NT2/D1 (cell line): ENCODE results near the gene GPHN.

Experiments used
- DNase-seq: peaks from one replicate; pipeline ENCODE4 v3.0.0-alpha.2; 2011; ENCODE audit warnings: low read depth, low spot score
- H3K27me3 ChIP-seq: 2 replicates; pipeline ENCODE4 v1.6.0; 2011; ENCODE audit warnings: mild to moderate bottlenecking; ENCODE audit not compliant: insufficient read length, insufficient read depth
- H3K36me3 ChIP-seq: 2 replicates; pipeline ENCODE4 v1.6.1; 2011; ENCODE audit warnings: mild to moderate bottlenecking, low read length, mixed read lengths; ENCODE audit not compliant: insufficient read depth, insufficient read length
- H3K4me1 ChIP-seq: 2 replicates; pipeline ENCODE4 v1.5.1; 2011; ENCODE audit not compliant: insufficient read depth, insufficient read length
- H3K4me3 ChIP-seq: 2 replicates; pipeline ENCODE4 v1.5.1; 2011; ENCODE audit warnings: low read depth; ENCODE audit not compliant: insufficient read length
- H3K9ac ChIP-seq: 2 replicates; pipeline ENCODE4 v1.6.0; 2011; ENCODE audit warnings: low read depth; ENCODE audit not compliant: insufficient read length
- H3K9me3 ChIP-seq: 2 replicates; pipeline ENCODE4 v1.5.1; 2011; ENCODE audit warnings: mild to moderate bottlenecking, low read length; ENCODE audit not compliant: insufficient read depth
- SUZ12 ChIP-seq: IDR thresholded peaks from 2 replicates; pipeline ENCODE4 v1.6.1; 2011; ENCODE audit not compliant: insufficient read length, insufficient read depth; ENCODE audit errors: extremely low read depth
- YY1 ChIP-seq: IDR thresholded peaks from 2 replicates; pipeline ENCODE4 v1.6.1; 2011; ENCODE audit not compliant: insufficient read length, insufficient read depth
- ZNF274 ChIP-seq: IDR thresholded peaks from 2 replicates; pipeline ENCODE4 v1.6.1; 2011; ENCODE audit warnings: mild to moderate bottlenecking, low read depth, low read length

Gene GPHN

DNA sequence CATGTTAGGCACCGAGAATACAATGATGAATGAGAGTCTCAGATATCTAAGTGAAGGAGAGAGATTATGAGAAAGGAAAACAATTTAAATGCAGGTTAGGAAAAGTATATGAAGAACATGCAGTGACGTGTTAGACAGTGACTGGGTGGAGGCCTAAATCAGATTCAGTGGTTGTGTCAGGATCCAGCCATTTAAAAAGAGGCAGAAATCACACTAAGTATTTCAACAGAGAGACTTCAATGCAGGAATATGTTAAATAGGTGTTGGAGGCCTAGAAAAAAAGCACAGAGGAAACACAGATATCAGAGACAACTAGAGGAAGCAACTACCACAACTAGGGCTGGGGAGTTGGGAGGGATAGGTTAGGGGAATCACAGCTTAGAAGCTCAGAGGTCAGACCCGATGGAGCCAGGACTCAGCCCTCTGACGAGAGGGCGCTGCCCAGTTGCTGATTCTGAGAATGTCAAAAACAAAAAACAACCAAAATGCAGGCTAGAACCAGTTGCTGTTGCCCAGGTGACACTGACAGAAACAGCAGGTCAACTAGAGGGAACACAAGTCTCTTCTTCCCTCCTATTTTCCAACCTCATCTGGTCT lies 678.3 kb downstream of the GPHN start:
- H3K27me3 ChIP-seq = no peaks in the 10 kb centered on the region
- no peak overlapping the region for H3K9ac ChIP-seq
- no peaks in the 10 kb centered on the region for H3K36me3 ChIP-seq
- H3K4me1 ChIP-seq = no peaks in the 10 kb centered on the region
- no peak for DNase-seq
- no peaks in the 10 kb centered on the region for H3K9me3 ChIP-seq
- TF ChIP-seq YY1 = no peak
- TF ChIP-seq SUZ12 = no peak
- no peak for TF ChIP-seq ZNF274
- no peak overlapping the region for H3K4me3 ChIP-seq

DNA sequence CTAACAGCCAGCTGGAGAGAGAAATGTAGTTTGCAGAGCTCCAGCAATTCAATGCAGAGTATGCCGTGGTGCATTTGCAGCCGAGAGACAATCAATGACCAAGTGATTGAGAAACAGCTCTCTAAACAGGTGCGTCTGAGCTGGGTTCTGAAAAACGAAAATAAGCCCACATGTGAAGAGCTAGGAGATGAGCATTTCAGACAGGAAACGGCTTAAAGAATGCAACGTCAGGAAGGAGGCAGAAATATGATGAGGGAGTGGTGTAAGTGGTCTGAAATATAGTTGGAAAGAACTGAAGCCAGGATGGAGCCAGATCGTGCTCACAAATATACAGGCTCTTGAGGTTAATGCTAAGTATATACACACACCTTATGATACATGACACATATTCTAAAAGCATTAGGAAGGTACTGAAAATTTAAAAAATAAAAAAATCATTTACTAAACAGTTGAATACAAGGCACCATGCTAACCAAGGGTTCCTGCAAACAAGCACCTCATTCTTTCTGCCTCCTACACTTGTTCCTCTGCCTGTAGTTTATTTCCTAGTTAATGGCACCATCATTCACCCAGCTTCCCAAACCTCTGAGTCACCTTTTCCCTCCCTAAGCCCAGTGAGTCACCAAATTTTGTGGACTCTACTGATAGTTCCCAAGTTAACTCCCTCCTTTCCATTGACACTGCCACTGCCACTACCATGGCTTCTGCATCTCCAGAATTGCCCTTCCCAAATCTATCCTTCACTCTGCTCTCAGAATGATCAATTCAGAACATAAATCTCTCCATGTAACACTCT lies 679.0 kb downstream of the GPHN start:
- Histone ChIP-seq H3K9ac (no peak overlapping the region), H3K4me3 (no peak overlapping the region), H3K27me3 (no peaks in the 10 kb centered on the region), H3K9me3 (no peaks in the 10 kb centered on the region), H3K4me1 (no peaks in the 10 kb centered on the region), H3K36me3 (no peaks in the 10 kb centered on the region)
- TF ChIP-seq YY1 (no peak), SUZ12 (no peak), ZNF274 (no peak)
- peak; percentile 23 for DNase-seq

DNA sequence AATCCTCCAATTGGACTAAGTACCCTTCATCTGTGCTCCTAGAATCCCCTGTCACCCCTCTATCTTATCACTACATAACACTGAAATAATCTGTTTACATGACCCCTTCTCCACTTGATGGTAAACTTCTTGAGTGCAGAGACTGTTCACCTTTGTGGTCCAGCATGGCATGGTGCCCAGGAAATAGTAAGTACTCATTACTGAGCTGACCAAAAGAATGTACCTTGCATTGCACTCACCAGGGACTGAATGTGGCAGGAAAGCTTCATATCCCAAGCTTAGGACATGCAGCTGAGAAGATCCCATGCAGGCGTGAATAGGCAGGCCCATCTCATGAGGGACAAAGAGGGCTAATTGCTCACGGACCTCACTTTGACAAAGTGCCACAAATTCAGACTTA lies 679.9 kb downstream of the GPHN start:
- TF ChIP-seq SUZ12 = no peak
- no peak for TF ChIP-seq YY1
- TF ChIP-seq ZNF274 = no peak
- Histone ChIP-seq H3K4me3 (no peak overlapping the region), H3K4me1 (no peaks in the 10 kb centered on the region), H3K36me3 (no peaks in the 10 kb centered on the region), H3K27me3 (no peaks in the 10 kb centered on the region), H3K9ac (no peak overlapping the region), H3K9me3 (no peaks in the 10 kb centered on the region)
- no peak for DNase-seq

DNA sequence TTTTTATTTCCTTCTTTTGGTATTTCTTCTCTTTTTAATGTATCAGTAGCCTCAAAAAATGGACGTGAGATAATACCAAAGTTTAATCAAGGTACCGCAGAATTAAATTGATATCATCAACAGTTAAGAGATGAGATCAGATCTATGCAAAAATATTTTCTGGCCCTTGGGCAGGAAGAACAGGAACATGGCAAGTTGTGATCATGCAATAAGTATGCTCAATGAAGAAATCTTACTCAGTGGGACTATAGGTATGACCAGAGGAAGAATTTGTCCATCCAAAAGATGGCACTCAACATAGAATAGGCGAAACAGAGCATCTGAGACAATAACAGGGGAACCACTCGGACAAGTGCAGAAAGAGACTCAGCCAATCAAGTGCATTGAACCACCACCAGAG lies 680.4 kb downstream of the GPHN start:
- Histone ChIP-seq H3K9me3 (no peaks in the 10 kb centered on the region), H3K4me3 (no peak overlapping the region), H3K4me1 (no peaks in the 10 kb centered on the region), H3K27me3 (no peaks in the 10 kb centered on the region), H3K36me3 (no peaks in the 10 kb centered on the region), H3K9ac (no peak overlapping the region)
- no peak for DNase-seq
- TF ChIP-seq YY1 = no peak

- H3K9me3 ChIP-seq = no peaks in the 10 kb centered on the region
- no peak for DNase-seq
- H3K36me3 ChIP-seq = no peaks in the 10 kb centered on the region
- H3K27me3 ChIP-seq = no peaks in the 10 kb centered on the region
- H3K9ac ChIP-seq = no peak overlapping the region
- H3K4me1 ChIP-seq = no peaks in the 10 kb centered on the region
- TF ChIP-seq YY1 (no peak), ZNF274 (no peak), SUZ12 (no peak)
- H3K4me3 ChIP-seq = no peak overlapping the region
These were observed 683.9 kb downstream of the GPHN start for GRCh38 chr14:67191768-67192290.

GRCh38 chr14:67192366-67192765 lies 684.4 kb downstream of the GPHN start:
- Histone ChIP-seq H3K36me3 (no peaks in the 10 kb centered on the region), H3K4me3 (no peak overlapping the region), H3K4me1 (no peaks in the 10 kb centered on the region), H3K9me3 (no peaks in the 10 kb centered on the region), H3K9ac (no peak overlapping the region), H3K27me3 (no peaks in the 10 kb centered on the region)
- DNase-seq = no peak
- no peak for TF ChIP-seq SUZ12
- TF ChIP-seq ZNF274 = no peak
- TF ChIP-seq YY1 = no peak

- Histone ChIP-seq H3K9me3 (no peaks in the 10 kb centered on the region), H3K9ac (no peak overlapping the region), H3K36me3 (no peaks in the 10 kb centered on the region), H3K4me1 (no peaks in the 10 kb centered on the region), H3K4me3 (no peak overlapping the region), H3K27me3 (no peaks in the 10 kb centered on the region)
- DNase-seq = no peak
- TF ChIP-seq YY1 (no peak), SUZ12 (no peak), ZNF274 (no peak)
These were observed 687.3 kb downstream of the GPHN start for GRCh38 chr14:67195279-67195678.
